Measurements from ENCODE around the gene NFILZ.

NFILZ gene

GRCh38 chr19:8641908-8642547, 11.6 kb downstream of the NFILZ start:
- peak in 1 of 2 donors; percentile 15 for DNase-seq (ENCODE audit: low read depth in 2 of 2)

GRCh38 chr19:8642561-8642960, 12.1 kb downstream of the NFILZ start:
- no peak for DNase-seq (ENCODE audit: low read depth in 2 of 2)

GRCh38 chr19:8643860-8644653, 13.6 kb downstream of the NFILZ start:
- no peak for DNase-seq (ENCODE audit: low read depth in 2 of 2)

GRCh38 chr19:8648240-8648639, 17.8 kb downstream of the NFILZ start:
- DNase-seq (ENCODE audit: low read depth in 2 of 2), result no peak

GRCh38 chr19:8654591-8655339, 24.3 kb downstream of the NFILZ start:
- peak; percentile 40 to 59 for DNase-seq (ENCODE audit: low read depth in 2 of 2)

GRCh38 chr19:8655340-8655709, 24.9 kb downstream of the NFILZ start:
- DNase-seq (ENCODE audit: low read depth in 2 of 2), result peak; percentile 18 to 32

GRCh38 chr19:8657869-8658268, 27.4 kb downstream of the NFILZ start:
- DNase-seq (ENCODE audit: low read depth in 2 of 2), result no peak

GRCh38 chr19:8659905-8660304, 29.5 kb downstream of the NFILZ start:
- DNase-seq (ENCODE audit: low read depth in 2 of 2), result no peak

GRCh38 chr19:8662263-8662662, 31.8 kb downstream of the NFILZ start:
- no peak for DNase-seq (ENCODE audit: low read depth in 2 of 2)

- DNase-seq (ENCODE audit: low read depth in 2 of 2), result peak in 1 of 2 donors; percentile 18
Observed at GRCh38 chr19:8663920-8664670, 33.7 kb downstream of the NFILZ start.

GRCh38 chr19:8664671-8665057, 34.2 kb downstream of the NFILZ start:
- no peak for DNase-seq (ENCODE audit: low read depth in 2 of 2)

GRCh38 chr19:8665468-8666213, 35.2 kb downstream of the NFILZ start:
- DNase-seq (ENCODE audit: low read depth in 2 of 2), result no peak

GRCh38 chr19:8666814-8667405, 36.5 kb downstream of the NFILZ start:
- DNase-seq (ENCODE audit: low read depth in 2 of 2), result no peak

- no peak for DNase-seq (ENCODE audit: low read depth in 2 of 2)
Observed at GRCh38 chr19:8673276-8673891, 43.0 kb downstream of the NFILZ start.

- no peak for DNase-seq (ENCODE audit: low read depth in 2 of 2)
Observed at GRCh38 chr19:8675066-8675465, 44.6 kb downstream of the NFILZ start.

GRCh38 chr19:8678244-8678807, 47.9 kb downstream of the NFILZ start:
- DNase-seq (ENCODE audit: low read depth in 2 of 2), result no peak
